Panc1 (cell line): ENCODE data around the gene SUCLG2. TPM values are rescaled to one million over a fixed set of nuclear protein-coding genes. Genes with fewer than 3 reads are reported as not detected.

ENCODE experiments used
- ATAC-seq: fragments of 200-7000 bp; cut with Tn5 transposase; 2 replicates; pipeline ENCODE4 v1.9.1; 2020; ENCODE audit warnings: mild to moderate bottlenecking, moderate library complexity
- BruUV-seq: library from RNA; stranded (reverse); fragments of 400-500 nt; replicated peaks from 2 replicates; lab custom pipeline; 2021; lab: Mats Ljungman, UMichigan
- CTCF ChIA-PET: fragments of 300-600 bp; sonication (Branson Sonifier 250); formaldehyde crosslinking; loops from one replicate; lab custom pipeline; 2022; ENCODE audit warnings: antibody characterized with exemption; lab: Charles Lee
- POLR2A ChIA-PET: fragments of 300-600 bp; sonication (Branson Sonifier 250); formaldehyde crosslinking; loops from one replicate; lab custom pipeline; 2022; ENCODE audit warnings: antibody characterized with exemption; lab: Charles Lee
- DNase-seq: peaks from one replicate; pipeline ENCODE4 v3.0.0-alpha.2; 2010; ENCODE audit warnings: low read depth, low spot score
- H3K27ac ChIP-seq: 2 replicates; pipeline ENCODE4 v1.5.1; 2011; ENCODE audit warnings: mild to moderate bottlenecking, low read length, inconsistent platforms
- H3K27me3 ChIP-seq: fragments of 200-500 bp; sonication (Bioruptor generic); 2 replicates; pipeline ENCODE4 v1.6.0; 2014; ENCODE audit warnings: low read length, inconsistent platforms; ENCODE audit not compliant: control insufficient read depth, insufficient read depth
- H3K36me3 ChIP-seq: fragments of 200-500 bp; sonication (Bioruptor generic); 2 replicates; pipeline ENCODE4 v1.5.1; 2014; ENCODE audit warnings: inconsistent platforms, mild to moderate bottlenecking, low read length, moderate library complexity; ENCODE audit not compliant: control insufficient read depth, insufficient read depth
- H3K4me1 ChIP-seq: 2 replicates; pipeline ENCODE4 v1.5.1; 2011; ENCODE audit warnings: inconsistent platforms, mild to moderate bottlenecking, low read length, moderate library complexity; ENCODE audit not compliant: control insufficient read depth, insufficient read depth
- H3K4me3 ChIP-seq, 2 experiments: 2 replicates each; pipeline ENCODE4 v1.5.1; 2011 to 2012; ENCODE audit warnings: low read depth in 2 of 2, low read length in 2 of 2, mild to moderate bottlenecking in 2 of 2, inconsistent platforms in 1 of 2, moderate library complexity in 1 of 2
- H3K9me3 ChIP-seq: fragments of 200-500 bp; sonication (Bioruptor generic); 2 replicates; pipeline ENCODE4 v1.5.1; 2014; ENCODE audit warnings: low read depth, mild to moderate bottlenecking, inconsistent platforms, low read length, moderate library complexity; ENCODE audit not compliant: control insufficient read depth, insufficient read depth
- CTCF ChIP-seq: fragments of 450-650 bp; IDR thresholded peaks from 2 replicates; pipeline ENCODE4 v1.5.1; 2017; ENCODE audit warnings: mild to moderate bottlenecking
- POLR2AphosphoS5 ChIP-seq: IDR thresholded peaks from 2 replicates; pipeline ENCODE4 v1.6.1; 2012; ENCODE audit warnings: mild to moderate bottlenecking, low read depth, low read length, moderate library complexity
- REST ChIP-seq, 2 experiments: IDR thresholded peaks; 2 replicates each; pipeline ENCODE4 v1.6.1; 2011 to 2012; ENCODE audit warnings: low read depth in 2 of 2, control low read depth in 1 of 2, low read length in 1 of 2, mild to moderate bottlenecking in 1 of 2, moderate library complexity in 1 of 2; ENCODE audit not compliant: insufficient read depth in 1 of 2
- SIN3A ChIP-seq: IDR thresholded peaks from 2 replicates; pipeline ENCODE4 v1.6.1; 2012; ENCODE audit warnings: low read depth, mild to moderate bottlenecking, low read length, moderate library complexity, borderline replicate concordance; ENCODE audit not compliant: insufficient read depth
- TCF7L2 ChIP-seq: IDR thresholded peaks from 2 replicates; pipeline ENCODE4 v1.6.1; 2011; ENCODE audit warnings: mild to moderate bottlenecking, low read depth, low read length, inconsistent platforms
- in situ Hi-C: cut with HindIII; loops from 2 replicates; pipeline ENCODE4 v1.10.0; 2016; ENCODE audit warnings: low sequenced_read_pairs, low pct_unique_long_range_greater_than_20kb
- intact Hi-C: fragments of 100-400 bp; cut with micrococcal nuclease; formaldehyde crosslinking; loops from one replicate; pipeline ENCODE4 v1.10.0; 2022; ENCODE audit not compliant: unreplicated experiment
- total RNA-seq: library from RNA; stranded (reverse); gene quantifications from one replicate; pipeline ENCODE4 v1.2.1, GENCODE V29; 2021; ENCODE audit not compliant: unreplicated experiment

SUCLG2 gene
- total RNA-seq, 1 experiment from 2014 or later: 28.3 TPM

DNA sequence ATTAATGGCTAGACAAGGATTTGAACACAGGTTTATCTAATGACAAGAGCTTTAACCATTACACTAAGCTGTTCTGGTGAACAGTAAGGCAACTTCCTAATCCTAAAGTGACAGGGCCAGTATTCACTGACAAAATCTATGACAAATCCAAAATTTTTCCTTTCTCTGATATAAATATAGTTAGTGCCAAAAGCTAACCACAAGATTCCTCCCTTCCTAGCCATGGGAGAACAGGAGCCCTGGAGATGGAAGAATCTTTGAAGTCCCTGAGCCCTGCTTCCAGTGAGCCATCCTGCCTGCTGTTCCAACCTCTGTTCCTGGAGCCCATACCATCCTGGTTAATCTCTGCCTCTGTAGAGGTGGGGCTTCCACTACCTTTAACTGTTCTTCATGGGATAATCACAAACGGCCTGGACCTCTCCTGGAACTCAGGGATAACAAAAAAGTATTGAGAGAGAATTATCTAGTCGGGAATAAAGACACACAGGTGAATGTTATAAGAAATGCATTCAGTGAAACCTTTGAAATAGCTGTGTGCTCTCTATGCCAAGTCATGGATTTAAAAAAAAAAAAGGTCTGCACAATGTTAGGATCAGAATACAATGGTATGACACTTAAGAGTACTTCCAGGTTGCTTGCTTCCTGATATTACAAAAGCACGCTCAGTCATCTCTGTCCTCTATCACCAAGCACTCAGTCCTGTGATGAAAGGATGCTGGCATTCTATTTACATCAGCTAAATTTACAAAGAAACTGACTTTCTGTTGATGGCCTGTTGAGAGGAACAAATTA is 235.8 kb downstream of the SUCLG2 start:
- Histone ChIP-seq H3K4me1 (no peaks in the 10 kb centered on the region), H3K36me3 (no peaks in the 10 kb centered on the region), H3K27me3 (no peaks in the 10 kb centered on the region), H3K27ac (no peak overlapping the region), H3K4me3 (no peak overlapping the region), H3K9me3 (no peaks in the 10 kb centered on the region)
- intact Hi-C loops: no loop called here
- no TSS peak for BruUV-seq
- TF ChIP-seq CTCF (no peak), POLR2AphosphoS5 (no peak), REST (IDR thresholded peaks at IDR 0.05; ENCODE audit: insufficient read depth in 1 of 2, low read depth in 2 of 2, low read length in 1 of 2) (no peak), SIN3A (no peak), TCF7L2 (no peak)
- DNase-seq (no peak), ATAC-seq (no peak)
- in situ Hi-C loops: no loop called here
- POLR2A ChIA-PET: no interaction called here
- CTCF ChIA-PET: no interaction called here

GRCh38 chr3:67416703-67417102 is 237.7 kb downstream of the SUCLG2 start:
- no peaks in the 10 kb centered on the region for H3K9me3 ChIP-seq
- CTCF ChIA-PET: no interaction called here
- POLR2A ChIA-PET: no interaction called here
- in situ Hi-C loops (no loop called here), intact Hi-C loops (no loop called here)
- H3K27me3 ChIP-seq: no peaks in the 10 kb centered on the region
- no peaks in the 10 kb centered on the region for H3K36me3 ChIP-seq
- H3K27ac ChIP-seq: no peak overlapping the region
- TF ChIP-seq TCF7L2: no peak
- TF ChIP-seq CTCF: no peak; the same call in 1 of the 2 replicates
- no peak for TF ChIP-seq SIN3A
- TF ChIP-seq REST (IDR thresholded peaks at IDR 0.05; ENCODE audit: insufficient read depth in 1 of 2, low read depth in 2 of 2, low read length in 1 of 2): no peak
- no peak for TF ChIP-seq POLR2AphosphoS5
- DNase-seq: no peak
- no peaks in the 10 kb centered on the region for H3K4me1 ChIP-seq
- no TSS peak for BruUV-seq
- H3K4me3 ChIP-seq: no peak overlapping the region
- ATAC-seq: no peak
